GM19395 (cell line): ENCODE measurements around the gene SEC11A.
"Not testable (repeated sequence)": the region's sequence is repeated elsewhere in the genome, so short reads cannot be mapped to it uniquely, and the experiment has no call there.

Source experiments
- ATAC-seq: cut with Tn5 transposase; IDR thresholded peaks from one replicate; pipeline ENCODE4 v1.9.1; 2021; ENCODE audit warnings: mild to moderate bottlenecking, moderate library complexity; ENCODE audit not compliant: unreplicated experiment

The SEC11A gene

GRCh38 chr15:84716036-84716732, at the start of gene SEC11A:
TSS of gene SEC11A (minus strand) at chr15:84716139. CDS start at chr15:84716075, 64 bp downstream.
- peak; percentile 95 for ATAC-seq

- no peak for ATAC-seq
Observed at GRCh38 chr15:84765675-84766074, 49.7 kb upstream of the SEC11A start.

- no peak for ATAC-seq
Observed at GRCh38 chr15:84764989-84765388, 49.0 kb upstream of the SEC11A start.

GRCh38 chr15:84764585-84764984, 48.6 kb upstream of the SEC11A start:
- ATAC-seq: no peak

GRCh38 chr15:84762840-84763572, 47.1 kb upstream of the SEC11A start:
- no peak for ATAC-seq

GRCh38 chr15:84761607-84762131, 45.7 kb upstream of the SEC11A start:
- ATAC-seq: peak; percentile 72

- ATAC-seq: no peak
Observed at GRCh38 chr15:84760219-84760618, 44.3 kb upstream of the SEC11A start.

- no peak for ATAC-seq
Observed at GRCh38 chr15:84759018-84759417, 43.1 kb upstream of the SEC11A start.

- ATAC-seq: no peak
Observed at GRCh38 chr15:84755736-84756527, 40.0 kb upstream of the SEC11A start.

- not testable (repeated sequence) for ATAC-seq
Observed at GRCh38 chr15:84754889-84755288, 39.0 kb upstream of the SEC11A start.

- no peak for ATAC-seq
Observed at GRCh38 chr15:84752700-84753099, 36.8 kb upstream of the SEC11A start.

GRCh38 chr15:84752195-84752594, 36.3 kb upstream of the SEC11A start:
- ATAC-seq: no peak

- not testable (repeated sequence) for ATAC-seq
Observed at GRCh38 chr15:84751721-84752120, 35.8 kb upstream of the SEC11A start.

GRCh38 chr15:84750583-84751092, 34.7 kb upstream of the SEC11A start:
- peak; percentile 55 for ATAC-seq

GRCh38 chr15:84749111-84749991, 33.4 kb upstream of the SEC11A start:
- ATAC-seq: peak; percentile 5

- peak; percentile 50 for ATAC-seq
Observed at GRCh38 chr15:84748274-84749110, 32.6 kb upstream of the SEC11A start, which contains the start of gene ZNF592. TSS of gene ZNF592 (plus strand) at chr15:84748592. CDS start at chr15:84782676, 34,084 bp downstream.

GRCh38 chr15:84747416-84748273, 31.7 kb upstream of the SEC11A start:
- peak; percentile 55 for ATAC-seq

GRCh38 chr15:84741121-84741520, 25.2 kb upstream of the SEC11A start:
- no peak for ATAC-seq
